ENCODE measurements around the gene SLC19A2. TPM values are rescaled to one million over a fixed set of nuclear protein-coding genes. Genes with fewer than 3 reads are reported as not detected.
"Not testable (repeated sequence)": the region's sequence is repeated elsewhere in the genome, so short reads cannot be mapped to it uniquely, and the experiment has no call there.

Gene SLC19A2
- total RNA-seq, 1 experiment from 2014 or later = 10.1 TPM

DNA sequence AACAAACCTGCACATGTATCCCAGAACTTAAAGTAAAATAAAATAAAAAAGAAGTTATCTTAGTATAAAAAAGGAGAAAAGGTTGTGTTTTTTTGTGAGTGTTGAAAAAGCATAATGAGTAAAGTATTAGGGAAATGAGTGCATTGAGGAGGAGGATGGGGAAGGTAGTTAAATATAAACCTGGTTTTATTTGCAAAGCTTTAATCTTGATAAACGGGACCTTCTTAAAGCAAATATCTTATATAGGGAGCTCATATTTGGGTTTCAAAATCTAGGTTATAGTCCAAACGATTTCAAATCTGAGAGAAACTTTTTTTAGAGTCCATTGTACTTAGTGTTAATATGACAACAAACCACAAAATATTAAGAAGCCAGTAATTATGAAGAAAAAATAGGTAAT lies 21.7 kb upstream of the SLC19A2 start:
- Histone ChIP-seq H3K9ac (ENCODE audit: low read length) (no peak overlapping the region), H2AFZ (ENCODE audit: low read depth, low read length, poor library complexity, severe bottlenecking) (no peak overlapping the region), H3K4me2 (ENCODE audit: low read length) (no peak overlapping the region), H3K9me2 (ENCODE audit: insufficient read depth) (no peaks in the 10 kb centered on the region), H3K9me3 (ENCODE audit: control insufficient read depth in 1 of 2, insufficient read depth in 1 of 2, low read depth in 1 of 2, low read length in 2 of 2) (no peaks in the 10 kb centered on the region), H3K79me2 (ENCODE audit: insufficient read depth, low read length) (no peaks in the 10 kb centered on the region), H3K27ac (ENCODE audit: low read depth, low read length) (no peak overlapping the region), H3K36me3 (ENCODE audit: control insufficient read depth in 1 of 2, insufficient read depth in 2 of 2, low read length in 2 of 2) (no peaks in the 10 kb centered on the region), H3K4me3 (replicated peaks in 1 of 2; ENCODE audit: low read depth in 1 of 2, low read length in 2 of 2) (no peak overlapping the region), H4K20me1 (ENCODE audit: insufficient read depth) (no peaks in the 10 kb centered on the region), H3K4me1 (ENCODE audit: control insufficient read depth in 1 of 2, insufficient read depth in 2 of 2, low read length in 2 of 2) (peaks cover 0 to 9% of the 10 kb centered on the region in 2 experiments; a peak in 2 of 4 replicates), H3K27me3 (ENCODE audit: insufficient read depth, low read length) (no peaks in the 10 kb centered on the region)
- ChIA-PET POLR2A (no interaction called here), RAD21 (ENCODE audit: low non-redundant PET in 1 of 2, low total read pairs in 2 of 2, uncharacterized antibody in 2 of 2, unreplicated experiment in 2 of 2) (no interaction called here), CTCF (no interaction called here)
- ATAC-seq = no peak
- BruUV-seq (replicated peaks) = no TSS peak
- intact Hi-C loops (cut with micrococcal nuclease) = no loop called here
- TF ChIP-seq SP1 (IDR thresholded peaks at IDR 0.05; ENCODE audit: low read depth) = no peak
- TF ChIP-seq RAD21 (IDR thresholded peaks at IDR 0.05; ENCODE audit: low read depth) = no peak
- TF ChIP-seq FOSL1 (IDR thresholded peaks at IDR 0.05; ENCODE audit: low read depth) = no peak
- no peak for TF ChIP-seq JUND (IDR thresholded peaks at IDR 0.05)
- no peak for TF ChIP-seq EGR1 (IDR thresholded peaks at IDR 0.05; ENCODE audit: low read depth)
- no peak for TF ChIP-seq SRF (IDR thresholded peaks at IDR 0.05; ENCODE audit: low read depth)
- TF ChIP-seq SIN3A (IDR thresholded peaks at IDR 0.05; ENCODE audit: low read depth) = no peak
- TF ChIP-seq ZNF274 (IDR thresholded peaks at IDR 0.05; ENCODE audit: low read depth, low read length) = no peak
- TF ChIP-seq CEBPB (IDR thresholded peaks at IDR 0.05; ENCODE audit: low read depth) = no peak
- no peak for TF ChIP-seq TCF7L2 (IDR thresholded peaks at IDR 0.05; ENCODE audit: borderline replicate concordance, extremely low read depth, insufficient read depth, insufficient read length)
- TF ChIP-seq, protein P1, sequence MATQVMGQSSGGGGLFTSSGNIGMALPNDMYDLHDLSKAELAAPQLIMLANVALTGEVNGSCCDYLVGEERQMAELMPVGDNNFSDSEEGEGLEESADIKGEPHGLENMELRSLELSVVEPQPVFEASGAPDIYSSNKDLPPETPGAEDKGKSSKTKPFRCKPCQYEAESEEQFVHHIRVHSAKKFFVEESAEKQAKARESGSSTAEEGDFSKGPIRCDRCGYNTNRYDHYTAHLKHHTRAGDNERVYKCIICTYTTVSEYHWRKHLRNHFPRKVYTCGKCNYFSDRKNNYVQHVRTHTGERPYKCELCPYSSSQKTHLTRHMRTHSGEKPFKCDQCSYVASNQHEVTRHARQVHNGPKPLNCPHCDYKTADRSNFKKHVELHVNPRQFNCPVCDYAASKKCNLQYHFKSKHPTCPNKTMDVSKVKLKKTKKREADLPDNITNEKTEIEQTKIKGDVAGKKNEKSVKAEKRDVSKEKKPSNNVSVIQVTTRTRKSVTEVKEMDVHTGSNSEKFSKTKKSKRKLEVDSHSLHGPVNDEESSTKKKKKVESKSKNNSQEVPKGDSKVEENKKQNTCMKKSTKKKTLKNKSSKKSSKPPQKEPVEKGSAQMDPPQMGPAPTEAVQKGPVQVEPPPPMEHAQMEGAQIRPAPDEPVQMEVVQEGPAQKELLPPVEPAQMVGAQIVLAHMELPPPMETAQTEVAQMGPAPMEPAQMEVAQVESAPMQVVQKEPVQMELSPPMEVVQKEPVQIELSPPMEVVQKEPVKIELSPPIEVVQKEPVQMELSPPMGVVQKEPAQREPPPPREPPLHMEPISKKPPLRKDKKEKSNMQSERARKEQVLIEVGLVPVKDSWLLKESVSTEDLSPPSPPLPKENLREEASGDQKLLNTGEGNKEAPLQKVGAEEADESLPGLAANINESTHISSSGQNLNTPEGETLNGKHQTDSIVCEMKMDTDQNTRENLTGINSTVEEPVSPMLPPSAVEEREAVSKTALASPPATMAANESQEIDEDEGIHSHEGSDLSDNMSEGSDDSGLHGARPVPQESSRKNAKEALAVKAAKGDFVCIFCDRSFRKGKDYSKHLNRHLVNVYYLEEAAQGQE (IDR thresholded peaks at IDR 0.05; ENCODE audit: low read depth) = no peak
- no peak for TF ChIP-seq EZH2 (IDR thresholded peaks at IDR 0.05)
- no peak for DNase-seq (ENCODE audit: low read depth, low spot score)

DNA sequence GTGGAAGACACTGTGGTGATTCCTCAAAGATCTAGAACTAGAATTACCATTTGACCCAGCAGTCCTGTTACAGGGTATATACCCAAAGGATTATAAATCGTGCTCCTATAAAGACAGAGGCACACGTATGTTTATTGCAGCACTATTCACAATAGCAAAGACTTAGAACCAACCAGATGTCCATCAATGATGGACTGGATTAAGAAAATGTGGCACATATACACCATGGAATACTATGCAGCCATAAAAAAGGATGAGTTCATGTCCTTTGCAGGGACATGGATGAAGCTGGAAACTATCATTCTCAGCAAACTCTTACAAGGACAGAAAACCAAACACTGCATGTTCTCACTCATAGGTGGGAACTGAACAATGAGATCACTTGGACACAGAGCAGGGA lies 17.9 kb upstream of the SLC19A2 start:
- H3K79me2 ChIP-seq (ENCODE audit: insufficient read depth, low read length); ATAC-seq; H3K9me3 ChIP-seq (ENCODE audit: control insufficient read depth in 1 of 2, insufficient read depth in 1 of 2, low read depth in 1 of 2, low read length in 2 of 2); CTCF ChIA-PET; DNase-seq (ENCODE audit: low read depth, low spot score); H3K9me2 ChIP-seq (ENCODE audit: insufficient read depth); POLR2A ChIA-PET; H2AFZ ChIP-seq (ENCODE audit: low read depth, low read length, poor library complexity, severe bottlenecking); H3K4me2 ChIP-seq (ENCODE audit: low read length); H3K4me1 ChIP-seq (ENCODE audit: control insufficient read depth in 1 of 2, insufficient read depth in 2 of 2, low read length in 2 of 2); H3K9ac ChIP-seq (ENCODE audit: low read length); H3K36me3 ChIP-seq (ENCODE audit: control insufficient read depth in 1 of 2, insufficient read depth in 2 of 2, low read length in 2 of 2); H3K27me3 ChIP-seq (ENCODE audit: insufficient read depth, low read length); intact Hi-C loops (cut with micrococcal nuclease); RAD21 ChIA-PET (ENCODE audit: low non-redundant PET in 1 of 2, low total read pairs in 2 of 2, uncharacterized antibody in 2 of 2, unreplicated experiment in 2 of 2); BruUV-seq (replicated peaks); H3K4me3 ChIP-seq (replicated peaks in 1 of 2; ENCODE audit: low read depth in 1 of 2, low read length in 2 of 2); H4K20me1 ChIP-seq (ENCODE audit: insufficient read depth); H3K27ac ChIP-seq (ENCODE audit: low read depth, low read length): not testable (repeated sequence)
